BJ (cell line): ENCODE data around the gene STX4. TPM values are rescaled to one million over a fixed set of nuclear protein-coding genes. Genes with fewer than 3 reads are reported as not detected.

Experiments
- CTCF ChIA-PET: fragments of 350-600 bp; formaldehyde crosslinking; extraction: SDS; loops from one replicate; lab custom pipeline; 2021; ENCODE audit warnings: antibody characterized with exemption, inconsistent platforms; lab: Yijun Ruan, JAX
- POLR2A ChIA-PET: fragments of 300-600 bp; sonication (Branson Sonifier 250); formaldehyde crosslinking; extraction: SDS; loops from one replicate; lab custom pipeline; 2021; ENCODE audit warnings: antibody characterized with exemption; lab: Charles Lee
- DNase-seq: peaks from one replicate; pipeline ENCODE4 v3.0.0-alpha.2; 2011; ENCODE audit warnings: low read depth
- H3K27me3 ChIP-seq: 2 replicates; pipeline ENCODE4 v1.6.0; 2011; ENCODE audit warnings: low read length; ENCODE audit not compliant: control insufficient read depth, insufficient read depth
- H3K36me3 ChIP-seq: 2 replicates; pipeline ENCODE4 v1.5.1; 2011; ENCODE audit warnings: low read length; ENCODE audit not compliant: control insufficient read depth, insufficient read depth
- H3K4me3 ChIP-seq: 2 replicates; pipeline ENCODE4 v1.5.1; 2011; ENCODE audit warnings: low read depth, mild to moderate bottlenecking, control low read depth, low read length
- polyA plus RNA-seq: library from polyadenylated mRNA; depleted of rRNA; stranded (reverse); fragments of >200 nt; gene quantifications from 2 replicates; pipeline ENCODE4 v1.2.3, GENCODE V29; 2011
- TF ChIP-seq, protein P1 (sequence below): IDR thresholded peaks from 2 replicates; pipeline ENCODE4 v1.5.1; 2011; ENCODE audit warnings: low read depth, mild to moderate bottlenecking, control low read depth, inconsistent platforms, low read length, moderate library complexity; ENCODE audit not compliant: insufficient read depth

Gene STX4
- polyA plus RNA-seq, 1 experiment, result 53.6 TPM

DNA sequence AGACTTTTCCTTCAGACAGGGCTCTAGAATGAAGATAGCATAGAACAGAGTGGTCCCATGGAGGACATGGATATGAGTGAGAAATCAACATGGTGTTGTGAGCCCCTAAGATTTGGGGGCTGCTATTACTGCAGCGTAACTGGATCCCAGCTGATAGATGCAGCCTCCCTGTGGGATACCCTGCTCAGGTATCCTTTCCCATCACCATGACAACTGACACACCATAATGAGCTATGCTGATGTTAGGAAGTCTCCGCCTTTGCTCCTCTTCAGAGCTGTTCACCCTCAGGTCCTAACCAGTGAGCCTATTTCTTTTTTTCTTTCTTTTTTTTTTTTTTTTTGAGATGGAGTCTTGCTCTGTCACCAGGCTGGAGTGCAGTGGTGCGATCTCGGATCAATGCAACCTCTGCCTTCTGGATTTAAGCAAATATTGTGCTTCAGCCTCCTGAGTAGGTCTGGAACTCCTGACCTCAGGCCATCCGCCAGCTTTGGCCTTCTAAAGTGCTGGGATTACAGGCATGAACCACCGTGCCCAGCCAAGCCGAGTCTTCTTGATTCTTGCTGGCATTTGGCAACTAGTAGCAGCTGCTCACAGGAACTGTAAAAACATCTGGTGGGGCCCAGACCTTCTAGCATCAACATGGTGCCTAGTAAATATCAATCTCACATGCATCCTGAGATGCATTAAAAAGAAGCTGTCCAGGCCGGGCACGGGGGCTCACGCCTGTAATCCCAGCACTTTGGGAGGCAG is 17.1 kb downstream of the STX4 start:
- Histone ChIP-seq H3K4me3 (no peak overlapping the region), H3K27me3 (no peaks in the 10 kb centered on the region), H3K36me3 (no peaks in the 10 kb centered on the region)
- TF ChIP-seq, protein P1, sequence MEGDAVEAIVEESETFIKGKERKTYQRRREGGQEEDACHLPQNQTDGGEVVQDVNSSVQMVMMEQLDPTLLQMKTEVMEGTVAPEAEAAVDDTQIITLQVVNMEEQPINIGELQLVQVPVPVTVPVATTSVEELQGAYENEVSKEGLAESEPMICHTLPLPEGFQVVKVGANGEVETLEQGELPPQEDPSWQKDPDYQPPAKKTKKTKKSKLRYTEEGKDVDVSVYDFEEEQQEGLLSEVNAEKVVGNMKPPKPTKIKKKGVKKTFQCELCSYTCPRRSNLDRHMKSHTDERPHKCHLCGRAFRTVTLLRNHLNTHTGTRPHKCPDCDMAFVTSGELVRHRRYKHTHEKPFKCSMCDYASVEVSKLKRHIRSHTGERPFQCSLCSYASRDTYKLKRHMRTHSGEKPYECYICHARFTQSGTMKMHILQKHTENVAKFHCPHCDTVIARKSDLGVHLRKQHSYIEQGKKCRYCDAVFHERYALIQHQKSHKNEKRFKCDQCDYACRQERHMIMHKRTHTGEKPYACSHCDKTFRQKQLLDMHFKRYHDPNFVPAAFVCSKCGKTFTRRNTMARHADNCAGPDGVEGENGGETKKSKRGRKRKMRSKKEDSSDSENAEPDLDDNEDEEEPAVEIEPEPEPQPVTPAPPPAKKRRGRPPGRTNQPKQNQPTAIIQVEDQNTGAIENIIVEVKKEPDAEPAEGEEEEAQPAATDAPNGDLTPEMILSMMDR, result no peak
- ChIA-PET CTCF (interaction anchor here (0.6 to 1.5 kb wide), 5 partner anchors 8 to 91 kb away, joined by 3 to 5 read pairs (median 4); partner anchors contain the start of gene HSD3B7), POLR2A (no interaction called here)
- DNase-seq, result no peak

DNA sequence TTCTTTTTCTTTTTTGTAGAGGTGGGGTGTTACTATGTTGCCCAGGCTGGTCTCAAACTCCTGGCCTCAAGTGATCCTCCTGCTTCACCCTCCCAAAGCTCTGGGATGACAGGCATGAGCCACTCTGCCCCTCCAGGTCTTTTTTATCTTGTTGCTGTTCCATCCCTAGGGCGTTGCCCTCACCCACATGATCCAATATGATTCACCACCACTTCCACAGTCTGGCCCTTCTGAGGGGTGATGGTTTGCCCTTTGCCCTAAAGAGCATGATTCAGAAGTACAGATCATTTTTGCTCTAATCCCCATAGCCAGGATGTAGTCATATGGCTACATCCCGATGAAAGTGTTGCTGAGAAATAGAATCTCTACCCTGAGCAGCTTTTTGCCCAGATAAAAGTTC is 18.8 kb downstream of the STX4 start:
- H3K4me3 ChIP-seq, result no peak overlapping the region
- TF ChIP-seq, protein P1, result no peak
- peak; percentile 87 for DNase-seq
- no peaks in the 10 kb centered on the region for H3K36me3 ChIP-seq
- H3K27me3 ChIP-seq, result no peaks in the 10 kb centered on the region
- POLR2A ChIA-PET, result no interaction called here
- CTCF ChIA-PET, result no interaction called here

DNA sequence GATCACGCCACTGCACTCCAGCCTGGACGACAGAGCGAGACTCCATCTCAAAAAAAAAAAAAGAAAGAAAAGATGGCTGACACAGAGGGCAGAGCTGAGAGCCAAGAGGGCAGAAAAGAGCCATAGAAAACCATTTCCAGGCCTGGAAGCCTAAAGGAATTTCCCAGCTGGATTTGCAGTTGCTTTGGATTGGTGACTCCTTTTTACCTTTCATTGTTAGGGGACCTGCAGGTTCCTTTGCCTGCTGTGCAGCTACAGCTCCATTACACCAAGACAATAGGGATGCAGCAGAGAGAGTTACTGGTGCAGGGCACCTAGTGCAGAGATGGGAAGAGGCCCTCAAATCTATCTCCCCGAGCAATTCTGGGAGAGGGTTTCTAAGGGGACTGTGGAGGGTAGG is 22.3 kb downstream of the STX4 start:
- no peaks in the 10 kb centered on the region for H3K27me3 ChIP-seq
- 0 out of 2 replicates have a peak, but pooled peaks cover 2% of the 10 kb centered on the region for H3K36me3 ChIP-seq
- ChIA-PET POLR2A (interaction anchor here (0.7 kb wide), 2 partner anchors 9 to 56 kb away, joined by 3 to 13 read pairs; no protein-coding TSS in a partner anchor), CTCF (no interaction called here)
- H3K4me3 ChIP-seq, result no peak overlapping the region
- TF ChIP-seq, protein P1, result no peak
- no peak for DNase-seq

DNA sequence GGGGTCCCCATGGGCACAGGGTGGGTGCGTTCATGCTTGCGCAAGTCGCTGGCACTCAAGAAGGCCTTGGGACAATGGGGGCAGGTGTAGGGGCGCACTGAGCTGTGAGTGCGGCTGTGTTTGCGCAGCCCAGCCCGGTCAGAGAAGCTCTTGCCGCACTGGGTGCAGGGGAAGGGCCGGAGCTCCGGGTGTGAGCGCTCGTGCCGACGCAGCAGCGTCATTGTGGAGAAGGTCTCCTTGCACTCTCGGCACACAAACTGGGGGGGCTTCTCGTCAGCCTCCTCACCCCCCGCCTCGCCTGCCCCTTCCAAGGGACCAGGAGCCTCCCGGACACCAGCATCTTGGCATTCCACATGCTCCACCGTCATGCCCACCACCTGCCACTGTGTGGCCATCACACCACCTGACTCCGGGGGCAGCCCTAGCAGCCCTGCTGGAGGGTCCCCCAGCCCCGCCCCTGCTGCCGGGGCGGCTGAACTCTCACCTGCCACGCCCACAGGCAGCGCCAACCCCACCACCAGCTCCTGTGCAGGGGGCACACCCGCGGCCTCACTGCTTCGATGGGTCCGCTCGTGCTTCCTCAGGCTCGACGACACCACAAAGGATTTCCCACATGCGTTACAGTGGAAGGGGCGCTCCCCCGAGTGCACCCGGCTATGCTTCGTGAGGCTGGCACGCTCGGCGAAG is 27.9 kb downstream of the STX4 start:
- TF ChIP-seq, protein P1, result no peak
- CTCF ChIA-PET, result no interaction called here
- Histone ChIP-seq H3K4me3 (no peak overlapping the region), H3K27me3 (no peaks in the 10 kb centered on the region), H3K36me3 (peaks cover 14% of the 10 kb centered on the region)
- POLR2A ChIA-PET, result no interaction called here
- no peak for DNase-seq

DNA sequence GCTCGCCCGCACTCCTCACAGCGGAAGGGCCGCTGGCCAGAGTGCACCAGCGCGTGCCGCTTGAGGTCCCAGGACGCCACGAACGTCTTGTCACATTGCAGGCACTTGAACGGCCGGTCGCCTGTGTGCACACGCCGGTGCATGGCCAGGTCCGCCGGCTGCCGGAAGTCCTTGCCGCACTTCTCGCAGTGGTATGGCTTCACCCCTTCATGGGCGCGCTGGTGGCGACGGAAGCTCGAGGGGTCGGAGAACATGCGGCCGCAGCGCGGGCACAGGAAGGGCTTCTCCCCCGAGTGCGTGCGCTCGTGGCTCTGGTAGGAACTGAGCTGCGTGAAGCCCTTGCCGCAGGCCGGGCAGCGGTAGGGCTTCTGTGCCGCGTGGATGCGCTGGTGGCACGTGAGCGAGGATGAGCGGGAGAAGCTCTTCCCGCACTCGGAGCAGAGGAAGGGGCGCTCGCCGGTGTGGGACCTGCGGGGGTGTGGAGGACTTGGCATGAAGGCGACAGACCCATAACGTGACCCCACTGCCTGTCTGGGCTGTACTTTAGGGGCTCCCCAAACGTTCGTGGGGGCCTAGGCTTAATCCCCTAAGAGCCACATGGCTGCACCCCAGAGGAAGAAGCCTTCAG is 28.6 kb downstream of the STX4 start:
- peaks cover 14% of the 10 kb centered on the region for H3K36me3 ChIP-seq
- ChIA-PET CTCF (no interaction called here), POLR2A (no interaction called here)
- no peak for DNase-seq
- TF ChIP-seq, protein P1, result no peak
- no peak overlapping the region for H3K4me3 ChIP-seq
- no peaks in the 10 kb centered on the region for H3K27me3 ChIP-seq
